HG02588 (cell line): ENCODE measurements around the gene OR6V1.

ENCODE experiments used
- ATAC-seq: cut with Tn5 transposase; IDR thresholded peaks from one replicate; pipeline ENCODE4 v1.9.1; 2021; ENCODE audit warnings: mild to moderate bottlenecking, moderate library complexity; ENCODE audit not compliant: unreplicated experiment

OR6V1 gene

GRCh38 chr7:143052041-143052440 lies at the start of gene OR6V1:
OR6V1 (plus strand) TSS chr7:143052341; CDS start chr7:143052341, 0 bp downstream.
- no peak for ATAC-seq

GRCh38 chr7:143002898-143003297 lies 49.2 kb upstream of the OR6V1 start:
- ATAC-seq = no peak

- no peak for ATAC-seq
Observed at GRCh38 chr7:143003393-143004051, 48.6 kb upstream of the OR6V1 start.

- no peak for ATAC-seq
Observed at GRCh38 chr7:143005632-143006260, 46.4 kb upstream of the OR6V1 start.

- peak; percentile 90 for ATAC-seq
Observed at GRCh38 chr7:143008007-143008901, 43.9 kb upstream of the OR6V1 start.

- no peak for ATAC-seq
Observed at GRCh38 chr7:143012001-143012400, 40.1 kb upstream of the OR6V1 start.

GRCh38 chr7:143012409-143012808 lies 39.7 kb upstream of the OR6V1 start:
- ATAC-seq = no peak

GRCh38 chr7:143013473-143013872 lies 38.7 kb upstream of the OR6V1 start:
- no peak for ATAC-seq

GRCh38 chr7:143013893-143014292 lies 38.2 kb upstream of the OR6V1 start:
- no peak for ATAC-seq

- peak; percentile 87 for ATAC-seq
Observed at GRCh38 chr7:143015084-143015483, 37.1 kb upstream of the OR6V1 start.

GRCh38 chr7:143015926-143016490 lies 36.1 kb upstream of the OR6V1 start:
- ATAC-seq = no peak

GRCh38 chr7:143016996-143017395 lies 35.1 kb upstream of the OR6V1 start:
- ATAC-seq = no peak

- ATAC-seq = no peak
Observed at GRCh38 chr7:143018931-143019330, 33.2 kb upstream of the OR6V1 start.

- no peak for ATAC-seq
Observed at GRCh38 chr7:143023047-143023446, 29.1 kb upstream of the OR6V1 start.

- ATAC-seq = no peak
Observed at GRCh38 chr7:143025371-143025770, 26.8 kb upstream of the OR6V1 start.

- no peak for ATAC-seq
Observed at GRCh38 chr7:143027032-143027431, 25.1 kb upstream of the OR6V1 start, which contains the start of gene OR9A2. OR9A2 (minus strand) TSS chr7:143027132; CDS start chr7:143027132, 0 bp downstream.

GRCh38 chr7:143027683-143028082 lies 24.5 kb upstream of the OR6V1 start:
- no peak for ATAC-seq

- no peak for ATAC-seq
Observed at GRCh38 chr7:143038635-143039034, 13.5 kb upstream of the OR6V1 start.

GRCh38 chr7:143040209-143040715 lies 11.9 kb upstream of the OR6V1 start:
- no peak for ATAC-seq

- ATAC-seq = no peak
Observed at GRCh38 chr7:143041346-143041745, 10.8 kb upstream of the OR6V1 start.
